Activated effector memory CD4-positive, alpha-beta T cell treated with anti-CD3 and anti-CD28 coated beads, Interleukin-2, amount 50 U/mL, for 16 hours (primary cell): ENCODE measurements around the gene SLC1A1.

Experiments used
- DNase-seq: peaks from one replicate; pipeline ENCODE4 v3.0.0-alpha.2; 2020

SLC1A1 gene

DNA sequence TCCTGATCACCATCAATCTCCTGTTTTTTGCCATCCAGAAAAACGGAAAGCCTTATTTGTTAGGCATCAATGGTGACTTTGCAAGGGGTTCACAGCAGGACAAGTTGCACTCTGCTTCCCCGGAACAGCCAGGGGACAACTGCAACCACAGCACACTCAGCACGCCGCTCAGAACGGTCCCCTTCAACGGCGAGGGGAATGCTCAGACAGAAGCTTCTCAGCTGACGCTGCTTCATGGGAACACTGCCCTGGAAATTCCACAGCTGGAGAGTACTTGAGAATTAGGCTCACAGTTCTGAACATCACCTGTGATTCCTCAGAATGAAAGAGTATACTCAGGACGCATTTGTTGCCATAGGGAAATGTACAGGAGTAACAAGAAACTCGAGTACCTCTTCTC lies 131.7 kb downstream of the SLC1A1 start:
- no peak for DNase-seq

GRCh38 chr9:4630836-4631235 lies 140.6 kb downstream of the SLC1A1 start:
- no peak for DNase-seq
